Measurements from ENCODE around the gene ADAM8.

DNA sequence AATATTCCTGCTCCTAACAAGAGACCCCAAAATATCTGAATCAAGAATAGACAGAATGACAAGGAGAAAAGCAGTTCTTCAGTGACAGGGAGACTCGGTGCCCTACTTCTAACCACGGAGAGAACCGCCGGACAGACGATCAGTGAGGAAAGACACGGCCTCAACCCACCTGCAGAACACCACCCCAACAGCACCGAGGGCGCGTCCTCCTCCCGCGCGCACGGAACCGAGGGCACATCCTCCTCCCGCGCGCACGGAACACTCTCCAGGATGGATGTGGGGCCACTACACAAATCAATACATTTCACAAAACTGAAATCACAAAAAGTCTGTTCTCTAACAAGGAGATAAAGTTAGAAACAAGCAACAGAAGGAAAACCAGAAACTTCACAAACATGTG, 9.7 kb upstream of the ADAM8 start:
- no peak for TF ChIP-seq CTCF (IDR thresholded peaks at IDR 0.05)
- TF ChIP-seq POLR2A (IDR thresholded peaks at IDR 0.05): no peak
